ENCODE data around the gene CLMP.

The CLMP gene

GRCh38 chr11:123233975-123234334 is 38.9 kb upstream of the CLMP start:
- no peak for TF ChIP-seq SIN3A (IDR thresholded peaks at IDR 0.05; ENCODE audit: borderline replicate concordance, insufficient read depth, low read length)
- no peak for TF ChIP-seq POLR2AphosphoS5 (IDR thresholded peaks at IDR 0.05; ENCODE audit: low read depth, low read length)
- no peak for TF ChIP-seq TAF1 (IDR thresholded peaks at IDR 0.05; ENCODE audit: borderline replicate concordance, insufficient read depth, low read length)
- TF ChIP-seq REST (IDR thresholded peaks at IDR 0.05; ENCODE audit: insufficient read depth in 1 of 2, low read depth in 2 of 2, low read length in 2 of 2) = no peak
- TF ChIP-seq FOXP2 (optimal IDR thresholded peaks at IDR 0.05; ENCODE audit: borderline replicate concordance, extremely low read depth, extremely low read length, insufficient read depth) = no peak

GRCh38 chr11:123233280-123233974 is 38.4 kb upstream of the CLMP start:
- no peak for TF ChIP-seq SIN3A (IDR thresholded peaks at IDR 0.05; ENCODE audit: borderline replicate concordance, insufficient read depth, low read length)
- no peak for TF ChIP-seq REST (IDR thresholded peaks at IDR 0.05; ENCODE audit: insufficient read depth in 1 of 2, low read depth in 2 of 2, low read length in 2 of 2)
- no peak for TF ChIP-seq FOXP2 (optimal IDR thresholded peaks at IDR 0.05; ENCODE audit: borderline replicate concordance, extremely low read depth, extremely low read length, insufficient read depth)
- no peak for TF ChIP-seq POLR2AphosphoS5 (IDR thresholded peaks at IDR 0.05; ENCODE audit: low read depth, low read length)
- TF ChIP-seq TAF1 (IDR thresholded peaks at IDR 0.05; ENCODE audit: borderline replicate concordance, insufficient read depth, low read length) = no peak

DNA sequence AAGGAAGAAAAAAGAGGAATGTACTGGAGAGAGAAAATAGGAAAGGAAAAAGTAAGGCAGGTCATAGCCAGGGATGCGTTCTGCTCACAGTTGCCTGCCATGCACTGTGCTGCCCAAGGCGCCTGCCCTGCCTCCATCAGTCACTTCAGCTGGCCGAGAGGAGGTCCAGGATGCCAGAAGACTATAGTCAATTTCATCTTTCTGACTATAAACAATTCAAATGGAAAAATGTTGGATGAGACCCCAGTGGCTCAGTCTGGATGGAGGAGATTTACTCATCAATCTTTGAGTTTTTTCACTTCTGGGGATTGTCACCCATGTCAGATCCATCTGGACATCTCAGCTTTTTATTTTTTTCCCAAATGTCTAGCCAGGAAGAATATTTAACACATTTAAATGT is 36.7 kb upstream of the CLMP start:
- TF ChIP-seq TAF1 (IDR thresholded peaks at IDR 0.05; ENCODE audit: borderline replicate concordance, insufficient read depth, low read length) (no peak), FOXP2 (optimal IDR thresholded peaks at IDR 0.05; ENCODE audit: borderline replicate concordance, extremely low read depth, extremely low read length, insufficient read depth) (no peak), REST (IDR thresholded peaks at IDR 0.05; ENCODE audit: insufficient read depth in 1 of 2, low read depth in 2 of 2, low read length in 2 of 2) (no peak), POLR2AphosphoS5 (IDR thresholded peaks at IDR 0.05; ENCODE audit: low read depth, low read length) (no peak), SIN3A (IDR thresholded peaks at IDR 0.05; ENCODE audit: borderline replicate concordance, insufficient read depth, low read length) (no peak)

GRCh38 chr11:123231256-123231655 is 36.2 kb upstream of the CLMP start:
- TF ChIP-seq REST (IDR thresholded peaks at IDR 0.05; ENCODE audit: insufficient read depth in 1 of 2, low read depth in 2 of 2, low read length in 2 of 2) (no peak), SIN3A (IDR thresholded peaks at IDR 0.05; ENCODE audit: borderline replicate concordance, insufficient read depth, low read length) (no peak), TAF1 (IDR thresholded peaks at IDR 0.05; ENCODE audit: borderline replicate concordance, insufficient read depth, low read length) (no peak), POLR2AphosphoS5 (IDR thresholded peaks at IDR 0.05; ENCODE audit: low read depth, low read length) (no peak), FOXP2 (optimal IDR thresholded peaks at IDR 0.05; ENCODE audit: borderline replicate concordance, extremely low read depth, extremely low read length, insufficient read depth) (no peak)

All from PFSK-1 (cell line).